Prostate gland (tissue), 2 donors: ENCODE data around the gene CACNA2D4.

Experiments used
- CTCF ChIP-seq, 4 experiments: fragments of 200-600 bp in 2 of 4; fragments of 450-650 bp in 2 of 4; sonication (generic) in 2 of 4; IDR thresholded peaks; 1 replicate in 3 of 4; 2 replicates in 1 of 4; pipeline ENCODE4 v1.5.1; 2016 to 2019; ENCODE audit warnings: antibody characterized with exemption in 4 of 4, mild to moderate bottlenecking in 2 of 4, moderate library complexity in 2 of 4
- POLR2A ChIP-seq: fragments of 450-650 bp; IDR thresholded peaks from one replicate; pipeline ENCODE4 v1.6.1; 2016; ENCODE audit warnings: antibody characterized with exemption, mild to moderate bottlenecking
- POLR2AphosphoS5 ChIP-seq: sonication (generic); formaldehyde crosslinking; IDR thresholded peaks from one replicate; pipeline ENCODE4 v1.6.1; 2017; ENCODE audit warnings: antibody characterized with exemption

GRCh38 chr12:1881301-1881700 is 37.2 kb downstream of the CACNA2D4 start:
- no peak for TF ChIP-seq CTCF (IDR thresholded peaks at IDR 0.05)
- TF ChIP-seq POLR2A = no peak
- no peak for TF ChIP-seq POLR2AphosphoS5
